ENCODE measurements around the gene CNRIP1.
"Not testable (repeated sequence)": the region's sequence is repeated elsewhere in the genome, so short reads cannot be mapped to it uniquely, and the experiment has no call there.

Gene CNRIP1

DNA sequence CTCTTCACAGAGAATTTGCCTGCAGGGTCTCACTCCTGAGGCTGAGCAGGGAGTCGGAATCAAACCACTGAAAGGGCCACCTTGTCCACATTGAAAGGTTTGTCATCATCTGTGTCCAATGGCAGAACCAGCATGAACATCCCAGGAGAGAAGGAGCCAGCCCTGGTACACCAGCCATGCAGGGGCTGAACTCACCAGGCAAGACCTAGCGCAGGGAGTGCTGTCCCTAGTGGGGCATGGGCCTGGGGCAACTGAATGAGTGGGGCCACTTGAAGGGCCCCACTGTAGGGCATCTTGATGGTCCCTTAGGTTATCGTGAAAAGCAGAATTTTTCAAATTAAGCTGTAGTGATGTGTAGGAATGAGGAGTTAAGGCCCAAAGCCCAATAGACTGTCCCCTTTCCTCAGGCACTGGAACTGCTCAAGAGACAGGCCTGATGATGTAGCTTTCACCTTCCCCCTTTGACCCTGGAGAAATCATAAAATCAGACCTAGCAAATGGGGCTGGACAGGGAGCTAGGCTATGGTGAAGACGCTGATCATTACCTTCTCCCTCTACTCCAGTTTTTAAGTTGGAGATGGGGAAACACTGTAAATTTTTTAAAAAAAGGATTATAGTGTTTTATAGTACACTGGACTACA lies 37.0 kb upstream of the CNRIP1 start:
- Histone ChIP-seq H3K27me3 (ENCODE audit: control insufficient read depth, insufficient read depth, low read length) (no peaks in the 10 kb centered on the region), H3K36me3 (ENCODE audit: control insufficient read depth, insufficient read depth, low read length) (no peaks in the 10 kb centered on the region), H3K9ac (ENCODE audit: low read depth, low read length) (no peak overlapping the region), H3K4me3 (ENCODE audit: low read depth, low read length) (no peak overlapping the region), H3K4me1 (ENCODE audit: control insufficient read depth, insufficient read depth, low read length) (no peaks in the 10 kb centered on the region), H3K9me3 (ENCODE audit: control insufficient read depth, insufficient read depth, low read length) (no peaks in the 10 kb centered on the region)

DNA sequence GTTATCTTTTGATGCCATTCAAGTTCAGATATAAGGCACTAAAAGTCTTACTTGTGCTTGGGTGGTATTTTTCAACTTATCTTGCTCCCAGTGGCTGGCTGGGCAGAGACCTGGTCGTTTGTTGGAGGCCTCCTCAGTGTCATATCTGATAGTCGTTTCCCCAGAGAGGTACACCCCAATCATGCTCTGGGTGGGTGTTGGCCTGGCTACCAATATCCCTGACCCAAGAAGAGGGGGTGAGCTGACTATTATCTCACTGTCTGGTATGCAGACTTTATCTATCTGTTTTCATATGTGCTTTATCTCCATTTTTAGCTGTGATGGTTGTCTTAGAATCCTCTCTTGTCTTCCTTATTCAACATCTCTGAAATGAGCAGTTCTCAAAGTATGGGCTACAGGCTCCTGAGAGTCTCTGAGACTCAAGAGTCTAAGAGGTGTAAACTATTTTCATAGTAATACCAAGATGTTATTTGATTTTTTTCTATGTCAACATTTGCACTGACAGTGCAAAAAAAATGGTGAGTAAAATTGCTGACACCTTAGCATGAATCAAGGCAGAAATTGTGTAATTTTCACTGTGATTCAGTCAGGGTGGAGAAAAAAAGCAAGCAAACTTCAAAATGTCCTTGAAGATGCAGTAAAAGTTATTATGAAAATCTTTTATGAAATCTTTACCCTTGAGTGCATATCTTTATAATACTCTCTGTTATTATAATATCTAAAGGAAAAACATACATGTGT lies 33.1 kb upstream of the CNRIP1 start:
- H3K36me3 ChIP-seq (ENCODE audit: control insufficient read depth, insufficient read depth, low read length) = no peaks in the 10 kb centered on the region
- no peaks in the 10 kb centered on the region for H3K4me1 ChIP-seq (ENCODE audit: control insufficient read depth, insufficient read depth, low read length)
- H3K27me3 ChIP-seq (ENCODE audit: control insufficient read depth, insufficient read depth, low read length) = no peaks in the 10 kb centered on the region
- no peak overlapping the region for H3K9ac ChIP-seq (ENCODE audit: low read depth, low read length)
- H3K4me3 ChIP-seq (ENCODE audit: low read depth, low read length) = no peak overlapping the region
- no peaks in the 10 kb centered on the region for H3K9me3 ChIP-seq (ENCODE audit: control insufficient read depth, insufficient read depth, low read length)

DNA sequence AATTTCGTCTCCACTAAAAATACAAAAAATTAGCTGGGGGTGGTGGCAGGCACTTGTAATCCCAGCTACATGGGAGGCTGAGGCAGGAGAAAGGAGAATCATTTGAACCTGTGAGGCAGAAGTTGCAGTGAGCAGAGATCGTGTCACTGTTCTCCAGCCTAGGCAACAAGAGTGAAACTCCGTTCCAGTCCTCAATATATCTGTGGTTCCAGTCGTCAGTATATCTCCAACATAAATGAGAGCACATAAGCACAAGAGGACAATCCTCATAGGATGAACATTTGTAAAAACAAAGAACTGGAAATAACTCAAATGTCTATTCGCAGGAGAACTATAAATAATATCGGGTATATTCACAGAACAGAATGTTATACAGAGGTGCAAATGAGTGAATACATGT lies 32.2 kb upstream of the CNRIP1 start:
- H3K4me3 ChIP-seq (ENCODE audit: low read depth, low read length) = no peak overlapping the region
- H3K36me3 ChIP-seq (ENCODE audit: control insufficient read depth, insufficient read depth, low read length) = no peaks in the 10 kb centered on the region
- H3K9ac ChIP-seq (ENCODE audit: low read depth, low read length) = no peak overlapping the region
- H3K9me3 ChIP-seq (ENCODE audit: control insufficient read depth, insufficient read depth, low read length) = no peaks in the 10 kb centered on the region
- H3K27me3 ChIP-seq (ENCODE audit: control insufficient read depth, insufficient read depth, low read length) = no peaks in the 10 kb centered on the region
- no peaks in the 10 kb centered on the region for H3K4me1 ChIP-seq (ENCODE audit: control insufficient read depth, insufficient read depth, low read length)

DNA sequence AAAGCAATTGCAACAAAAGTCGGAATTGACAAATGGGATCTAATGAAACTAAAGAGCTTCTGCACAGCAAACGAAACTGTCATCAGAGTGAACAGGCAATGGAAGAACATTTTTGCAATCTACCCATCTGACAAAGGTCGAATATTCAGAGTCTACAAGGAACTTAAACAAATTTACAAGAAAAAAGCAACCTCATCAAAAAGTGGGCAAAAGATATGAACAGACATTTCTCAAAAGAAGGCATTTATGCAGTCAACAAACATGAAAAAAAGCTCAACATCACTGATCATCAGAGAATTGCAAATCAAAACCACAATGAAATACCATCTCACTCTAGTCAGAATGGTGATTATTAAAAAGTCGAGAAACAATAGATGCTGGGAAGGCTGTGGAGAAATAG lies 29.3 kb upstream of the CNRIP1 start:
- H3K4me3 ChIP-seq (ENCODE audit: low read depth, low read length) = not testable (repeated sequence)

DNA sequence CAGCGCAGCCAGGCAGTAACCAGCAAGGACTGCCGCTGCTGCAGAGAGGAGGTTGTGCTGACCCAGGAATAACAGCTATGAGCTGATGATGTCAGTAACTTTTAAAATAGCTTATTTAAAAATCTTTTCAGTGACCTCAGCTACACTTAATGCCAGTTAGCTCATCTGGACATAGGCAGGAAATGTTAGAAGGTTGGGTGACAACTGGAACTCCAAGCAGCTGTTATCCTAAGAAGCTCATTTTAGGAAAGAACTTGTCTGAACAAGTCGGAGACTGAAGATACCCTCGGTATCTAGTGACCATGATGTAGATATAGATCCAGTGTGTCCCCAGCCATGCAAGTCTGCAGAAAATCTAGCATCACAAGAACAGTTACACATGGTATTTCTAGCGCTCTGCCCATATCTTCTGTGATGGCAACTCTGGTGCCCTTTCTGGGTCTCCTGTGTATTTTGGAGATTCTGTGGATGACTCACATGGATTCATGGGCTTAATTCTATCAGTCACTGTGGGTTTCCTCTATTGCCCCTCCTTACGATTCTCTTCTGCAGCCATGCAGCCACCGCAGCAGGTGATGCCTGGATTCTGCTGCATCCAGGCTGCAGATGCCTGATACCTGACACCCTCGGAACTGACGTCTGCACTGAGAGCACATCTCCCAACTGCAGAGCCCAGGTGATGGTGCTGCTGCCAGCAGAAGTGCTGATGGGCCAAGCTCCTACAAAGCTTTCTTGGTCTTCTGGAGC lies 25.6 kb upstream of the CNRIP1 start:
- H3K4me3 ChIP-seq (ENCODE audit: low read depth, low read length) = no peak overlapping the region
- no peaks in the 10 kb centered on the region for H3K9me3 ChIP-seq (ENCODE audit: control insufficient read depth, insufficient read depth, low read length)
- no peaks in the 10 kb centered on the region for H3K36me3 ChIP-seq (ENCODE audit: control insufficient read depth, insufficient read depth, low read length)
- H3K9ac ChIP-seq (ENCODE audit: low read depth, low read length) = no peak overlapping the region
- no peaks in the 10 kb centered on the region for H3K27me3 ChIP-seq (ENCODE audit: control insufficient read depth, insufficient read depth, low read length)
- peaks cover 2% of the 10 kb centered on the region for H3K4me1 ChIP-seq (ENCODE audit: control insufficient read depth, insufficient read depth, low read length)

More for the DNA sequence above, 29.3 kb upstream of the CNRIP1 start:
- H3K9ac ChIP-seq (ENCODE audit: low read depth, low read length); H3K4me1 ChIP-seq (ENCODE audit: control insufficient read depth, insufficient read depth, low read length); H3K36me3 ChIP-seq (ENCODE audit: control insufficient read depth, insufficient read depth, low read length); H3K9me3 ChIP-seq (ENCODE audit: control insufficient read depth, insufficient read depth, low read length); H3K27me3 ChIP-seq (ENCODE audit: control insufficient read depth, insufficient read depth, low read length): not testable (repeated sequence)

DNA sequence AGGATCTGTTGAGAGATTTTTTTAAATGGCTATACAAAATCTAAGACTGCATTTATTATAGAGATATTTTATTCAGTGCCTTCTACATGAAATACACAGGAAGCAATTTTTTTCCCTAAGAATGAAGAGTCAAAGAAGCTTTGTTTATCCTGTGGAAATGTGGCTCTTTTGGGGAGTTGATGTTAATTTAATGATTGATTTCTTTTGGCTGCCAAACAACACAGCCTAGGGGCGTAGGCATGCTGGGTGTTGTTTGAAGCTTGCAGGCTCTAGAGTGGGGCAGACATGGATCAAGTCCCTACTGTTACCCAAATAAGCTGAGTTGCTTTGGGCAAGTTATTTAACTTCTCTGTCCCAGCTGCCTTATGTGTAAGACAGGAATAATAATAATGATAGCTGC lies 24.3 kb upstream of the CNRIP1 start:
- peaks cover 2% of the 10 kb centered on the region for H3K4me1 ChIP-seq (ENCODE audit: control insufficient read depth, insufficient read depth, low read length)
- no peaks in the 10 kb centered on the region for H3K9me3 ChIP-seq (ENCODE audit: control insufficient read depth, insufficient read depth, low read length)
- no peak overlapping the region for H3K9ac ChIP-seq (ENCODE audit: low read depth, low read length)
- no peak overlapping the region for H3K4me3 ChIP-seq (ENCODE audit: low read depth, low read length)
- no peaks in the 10 kb centered on the region for H3K27me3 ChIP-seq (ENCODE audit: control insufficient read depth, insufficient read depth, low read length)
- no peaks in the 10 kb centered on the region for H3K36me3 ChIP-seq (ENCODE audit: control insufficient read depth, insufficient read depth, low read length)

DNA sequence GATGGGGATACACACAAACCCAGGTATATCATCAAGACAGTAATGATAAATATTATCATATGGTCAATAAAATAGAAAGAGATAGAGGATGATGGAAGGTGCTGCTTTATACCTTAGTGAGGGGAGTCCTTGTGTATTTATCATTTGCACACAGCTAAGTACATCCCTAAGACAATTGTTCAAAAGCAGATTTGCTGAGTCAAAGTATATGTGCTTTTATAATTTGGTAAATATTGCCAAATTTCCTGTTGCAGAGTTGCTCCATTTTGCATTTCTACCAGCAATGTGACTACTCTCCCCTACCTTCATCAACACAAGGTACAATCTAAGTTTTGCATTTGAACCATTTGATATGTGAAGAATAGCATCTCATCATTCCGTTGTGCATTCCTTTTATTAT lies 22.7 kb upstream of the CNRIP1 start:
- no peaks in the 10 kb centered on the region for H3K36me3 ChIP-seq (ENCODE audit: control insufficient read depth, insufficient read depth, low read length)
- no peaks in the 10 kb centered on the region for H3K9me3 ChIP-seq (ENCODE audit: control insufficient read depth, insufficient read depth, low read length)
- H3K4me1 ChIP-seq (ENCODE audit: control insufficient read depth, insufficient read depth, low read length) = peaks cover 2% of the 10 kb centered on the region
- H3K4me3 ChIP-seq (ENCODE audit: low read depth, low read length) = no peak overlapping the region
- H3K9ac ChIP-seq (ENCODE audit: low read depth, low read length) = no peak overlapping the region
- H3K27me3 ChIP-seq (ENCODE audit: control insufficient read depth, insufficient read depth, low read length) = no peaks in the 10 kb centered on the region

DNA sequence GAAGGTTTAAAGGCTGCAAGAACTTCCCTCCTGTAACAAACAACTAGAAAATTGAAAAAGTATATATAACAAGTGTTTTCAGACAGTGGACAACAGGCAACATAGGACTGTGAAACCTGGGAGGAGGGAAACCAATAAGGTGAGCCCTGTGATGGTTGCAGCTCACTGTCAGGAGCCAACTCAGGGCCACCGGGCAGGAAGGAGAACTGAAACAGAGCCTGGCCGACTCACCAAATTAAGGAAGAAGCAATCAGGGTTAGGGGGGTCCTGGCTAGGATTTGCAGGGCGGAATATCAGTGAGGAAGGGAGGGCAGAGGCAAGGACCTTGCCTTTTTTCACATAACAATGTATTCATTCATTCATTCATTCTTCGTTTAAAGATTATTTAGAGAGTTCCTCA lies 21.8 kb upstream of the CNRIP1 start:
- Histone ChIP-seq H3K9me3 (ENCODE audit: control insufficient read depth, insufficient read depth, low read length) (no peaks in the 10 kb centered on the region), H3K4me1 (ENCODE audit: control insufficient read depth, insufficient read depth, low read length) (peaks cover 2% of the 10 kb centered on the region), H3K9ac (ENCODE audit: low read depth, low read length) (no peak overlapping the region), H3K36me3 (ENCODE audit: control insufficient read depth, insufficient read depth, low read length) (no peaks in the 10 kb centered on the region), H3K4me3 (ENCODE audit: low read depth, low read length) (no peak overlapping the region), H3K27me3 (ENCODE audit: control insufficient read depth, insufficient read depth, low read length) (no peaks in the 10 kb centered on the region)

DNA sequence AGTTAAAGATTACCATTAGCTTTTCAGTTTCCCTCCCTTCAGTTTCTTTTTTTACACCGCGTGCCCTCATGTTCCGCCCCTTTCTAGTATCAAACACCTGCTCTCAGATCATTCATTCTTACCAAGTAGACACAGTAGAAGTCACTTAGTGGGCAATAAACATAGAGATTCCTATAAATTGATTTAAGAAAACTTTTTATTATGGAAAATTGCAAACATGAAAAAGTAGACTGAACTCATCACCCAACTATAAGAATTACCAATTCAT lies 21.2 kb upstream of the CNRIP1 start:
- Histone ChIP-seq H3K9ac (ENCODE audit: low read depth, low read length) (no peak overlapping the region), H3K27me3 (ENCODE audit: control insufficient read depth, insufficient read depth, low read length) (no peaks in the 10 kb centered on the region), H3K4me3 (ENCODE audit: low read depth, low read length) (no peak overlapping the region), H3K4me1 (ENCODE audit: control insufficient read depth, insufficient read depth, low read length) (peaks cover 2% of the 10 kb centered on the region), H3K9me3 (ENCODE audit: control insufficient read depth, insufficient read depth, low read length) (no peaks in the 10 kb centered on the region), H3K36me3 (ENCODE audit: control insufficient read depth, insufficient read depth, low read length) (no peaks in the 10 kb centered on the region)

DNA sequence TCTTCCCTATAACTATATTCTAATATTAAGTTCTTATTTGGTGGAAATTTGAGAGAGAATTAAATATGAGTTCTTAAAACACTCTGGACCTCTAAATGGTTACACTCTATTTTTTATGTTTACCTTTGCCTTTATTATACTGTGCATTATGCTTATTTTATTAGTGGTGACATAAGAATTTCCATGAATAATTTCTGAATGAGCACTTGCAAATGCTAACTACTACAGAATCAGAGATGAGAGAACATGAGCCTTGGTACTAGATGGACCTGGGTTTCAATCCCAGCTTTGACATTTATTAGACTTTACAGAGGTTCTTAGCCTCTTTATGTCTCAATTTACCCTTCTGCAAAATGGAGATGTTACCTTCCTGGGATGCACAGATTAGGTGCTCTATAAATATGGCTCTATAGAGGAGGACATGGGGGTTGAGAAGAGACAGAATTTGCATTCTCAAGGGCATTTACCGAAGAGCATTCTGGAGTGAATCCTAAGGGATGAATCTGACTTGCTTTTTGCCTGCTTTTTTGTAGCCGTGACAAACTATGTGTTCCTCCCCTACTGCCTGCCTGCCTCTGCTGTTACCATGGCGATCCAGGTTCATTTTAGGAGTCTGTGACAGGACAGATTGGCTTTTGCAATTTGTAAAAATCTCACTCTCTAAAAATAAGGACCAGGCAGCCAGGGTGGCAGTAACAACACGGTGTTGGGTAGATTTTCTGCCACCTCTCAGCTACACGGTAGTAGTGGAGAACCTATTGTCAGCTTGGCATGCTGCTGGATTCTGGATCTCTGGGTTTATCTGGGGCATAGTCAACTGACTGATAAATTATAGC lies 20.7 kb upstream of the CNRIP1 start:
- Histone ChIP-seq H3K4me3 (ENCODE audit: low read depth, low read length) (no peak overlapping the region), H3K9ac (ENCODE audit: low read depth, low read length) (no peak overlapping the region), H3K27me3 (ENCODE audit: control insufficient read depth, insufficient read depth, low read length) (no peaks in the 10 kb centered on the region), H3K9me3 (ENCODE audit: control insufficient read depth, insufficient read depth, low read length) (no peaks in the 10 kb centered on the region), H3K36me3 (ENCODE audit: control insufficient read depth, insufficient read depth, low read length) (no peaks in the 10 kb centered on the region), H3K4me1 (ENCODE audit: control insufficient read depth, insufficient read depth, low read length) (peaks cover 2% of the 10 kb centered on the region)

DNA sequence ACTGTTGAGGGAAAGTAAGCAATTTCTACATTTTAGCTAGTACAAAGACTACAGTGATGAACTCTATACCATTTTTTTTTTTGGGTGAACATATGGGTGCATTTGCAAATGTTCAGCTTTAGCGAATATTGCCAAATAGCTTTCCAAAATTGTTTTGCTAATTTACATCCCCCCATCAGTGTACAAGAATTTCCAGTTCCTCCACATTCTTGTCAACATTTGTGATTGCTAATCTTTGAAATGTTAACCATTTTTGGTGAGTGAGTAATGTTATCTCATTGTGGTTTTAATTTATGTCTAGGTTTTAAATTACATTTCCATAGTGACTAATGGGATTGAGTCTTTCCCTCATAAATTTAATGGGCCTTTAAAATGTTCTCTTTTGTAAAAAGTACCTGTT lies 16.4 kb upstream of the CNRIP1 start:
- Histone ChIP-seq H3K9me3 (ENCODE audit: control insufficient read depth, insufficient read depth, low read length) (no peaks in the 10 kb centered on the region), H3K27me3 (ENCODE audit: control insufficient read depth, insufficient read depth, low read length) (no peaks in the 10 kb centered on the region), H3K4me3 (ENCODE audit: low read depth, low read length) (no peak overlapping the region), H3K9ac (ENCODE audit: low read depth, low read length) (no peak overlapping the region), H3K36me3 (ENCODE audit: control insufficient read depth, insufficient read depth, low read length) (no peaks in the 10 kb centered on the region), H3K4me1 (ENCODE audit: control insufficient read depth, insufficient read depth, low read length) (no peaks in the 10 kb centered on the region)

Measured in iPS-15b (cell line).